HepG2 (cell line): ENCODE data around the gene SCYL1. TPM values are rescaled to one million over a fixed set of nuclear protein-coding genes. Genes with fewer than 3 reads are reported as not detected.

ENCODE experiments used
- ATAC-seq: fragments of 200-7000 bp; cut with Tn5 transposase; 3 replicates; pipeline ENCODE4 v1.9.1; 2020; ENCODE audit warnings: mild to moderate bottlenecking, moderate library complexity
- BruUV-seq: library from RNA; stranded (reverse); fragments of 400-500 nt; replicated peaks from 2 replicates; lab custom pipeline; 2021; lab: Mats Ljungman, UMichigan
- CTCF ChIA-PET: fragments of 300-600 bp; formaldehyde crosslinking; extraction: SDS; loops from one replicate; lab custom pipeline; 2021; ENCODE audit warnings: low total read pairs, inconsistent platforms, low intra/inter-chr PET ratio; lab: Yijun Ruan, JAX
- POLR2A ChIA-PET: fragments of 350-600 bp; sonication (Branson Sonifier 250); formaldehyde crosslinking; loops from one replicate; lab custom pipeline; 2020; ENCODE audit warnings: antibody characterized with exemption, inconsistent platforms; lab: Yijun Ruan, JAX
- DNase-seq: peaks from one replicate; pipeline ENCODE4 v3.0.0-alpha.2; 2015; ENCODE audit warnings: low spot score
- FAIRE-seq: peaks from 3 replicates; lab custom pipeline; 2011; peaks lifted over from hg19 to GRCh38; lab: Jason Lieb, UNC
- H2AFZ ChIP-seq: one replicate; pipeline ENCODE4 v1.6.1; 2011; ENCODE audit warnings: low read length, inconsistent platforms
- H3K27ac ChIP-seq: fragments of 300-600 bp; 3 replicates; pipeline ENCODE4 v1.8.0; 2011; ENCODE audit warnings: mixed run types, mild to moderate bottlenecking, mixed read lengths, low read length, inconsistent platforms; ENCODE audit not compliant: insufficient read depth; ENCODE audit errors: extremely low read length
- H3K27me3 ChIP-seq, 2 experiments: fragments of 200-600 bp in 1 of 2; 2 replicates in 1 of 2; 3 replicates in 1 of 2; pipeline versions ENCODE4 v1.6.0 to v1.8.0; 2011; ENCODE audit warnings: low read length in 2 of 2, mild to moderate bottlenecking in 2 of 2, moderate library complexity in 2 of 2, inconsistent platforms in 1 of 2; ENCODE audit not compliant: insufficient read depth in 2 of 2, control insufficient read depth in 1 of 2
- H3K36me3 ChIP-seq, 2 experiments: fragments of 200-600 bp in 1 of 2; replicated peaks in 1 of 2; 2 replicates in 1 of 2; 3 replicates in 1 of 2; pipeline versions ENCODE4 v1.5.1 to v1.8.0; 2011; ENCODE audit warnings: low read length in 2 of 2, inconsistent platforms in 1 of 2; ENCODE audit not compliant: insufficient read depth in 2 of 2, control insufficient read depth in 1 of 2
- H3K4me1 ChIP-seq: 2 replicates; pipeline ENCODE4 v1.5.1; 2012; ENCODE audit warnings: low read length, inconsistent platforms; ENCODE audit not compliant: insufficient read depth
- H3K4me2 ChIP-seq: 2 replicates; pipeline ENCODE4 v1.6.0; 2011; ENCODE audit warnings: low read depth, low read length, inconsistent platforms
- H3K4me3 ChIP-seq, 3 experiments: fragments of 200-600 bp in 1 of 3; sonication (generic), shearing (Covaris generic) in 1 of 3; replicated peaks in 1 of 3; 2 replicates each; pipeline ENCODE4 v1.5.1; 2011 to 2016; ENCODE audit warnings: low read length in 3 of 3, inconsistent platforms in 2 of 3, low read depth in 2 of 3, mild to moderate bottlenecking in 2 of 3, control low read depth in 1 of 3, mixed read lengths in 1 of 3; ENCODE audit not compliant: insufficient read depth in 1 of 3
- H3K79me2 ChIP-seq: one replicate; pipeline ENCODE4 v1.6.1; 2011; ENCODE audit warnings: low read length, inconsistent platforms; ENCODE audit not compliant: insufficient read depth
- H3K9ac ChIP-seq: 2 replicates; pipeline ENCODE4 v1.6.0; 2011; ENCODE audit warnings: mild to moderate bottlenecking, low read depth, low read length, inconsistent platforms; ENCODE audit not compliant: insufficient read depth
- H3K9me3 ChIP-seq: 2 replicates; pipeline ENCODE4 v1.5.1; 2012; ENCODE audit warnings: mild to moderate bottlenecking, low read length
- H4K20me1 ChIP-seq: 2 replicates; pipeline ENCODE4 v1.6.0; 2011; ENCODE audit warnings: inconsistent platforms, mild to moderate bottlenecking, low read length, moderate library complexity; ENCODE audit not compliant: insufficient read depth
- GLI4 ChIP-seq: sonication (generic); formaldehyde crosslinking; IDR thresholded peaks from 2 replicates; pipeline ENCODE4 v1.5.1; 2020; ENCODE audit warnings: missing genetic modification reagents, mild to moderate bottlenecking, moderate library complexity, borderline replicate concordance
- HMG20A ChIP-seq: IDR thresholded peaks from 2 replicates; pipeline ENCODE4 v1.6.1; 2016; ENCODE audit warnings: borderline replicate concordance
- MYNN ChIP-seq: sonication (generic); formaldehyde crosslinking; IDR thresholded peaks from 2 replicates; pipeline ENCODE4 v1.4.0; 2020; ENCODE audit warnings: mild to moderate bottlenecking, low read depth, missing genetic modification reagents
- SATB2 ChIP-seq: sonication (generic); formaldehyde crosslinking; IDR thresholded peaks from 2 replicates; pipeline ENCODE4 v1.5.0; 2020; ENCODE audit warnings: missing genetic modification reagents
- SMAD9 ChIP-seq: sonication (generic); formaldehyde crosslinking; IDR thresholded peaks from 2 replicates; pipeline ENCODE4 v1.5.1; 2020; ENCODE audit warnings: mild to moderate bottlenecking, missing genetic modification reagents
- SRY ChIP-seq: sonication (generic); formaldehyde crosslinking; IDR thresholded peaks from 2 replicates; pipeline ENCODE4 v1.8.0; 2022; ENCODE audit warnings: mild to moderate bottlenecking, missing genetic modification reagents
- ZNF333 ChIP-seq: sonication (generic); formaldehyde crosslinking; IDR thresholded peaks from 2 replicates; pipeline ENCODE4 v1.4.0; 2020; ENCODE audit warnings: mild to moderate bottlenecking, missing genetic modification reagents, borderline replicate concordance
- ZNF407 ChIP-seq: sonication (generic); formaldehyde crosslinking; IDR thresholded peaks from one replicate; pipeline ENCODE4 v1.5.1; 2020; ENCODE audit warnings: mild to moderate bottlenecking, missing genetic modification reagents; ENCODE audit errors: not compliant biosample characterization
- ZNF414 ChIP-seq: sonication (generic); formaldehyde crosslinking; IDR thresholded peaks from 2 replicates; pipeline ENCODE4 v1.5.0; 2020; ENCODE audit warnings: missing genetic modification reagents
- ZNF546 ChIP-seq: sonication (generic); formaldehyde crosslinking; conservative IDR thresholded peaks from 2 replicates; pipeline ENCODE4 v1.8.1; 2023; ENCODE audit warnings: mild to moderate bottlenecking, missing genetic modification reagents
- ZUFSP ChIP-seq: sonication (generic); formaldehyde crosslinking; IDR thresholded peaks from 2 replicates; pipeline ENCODE4 v1.9.0; 2021; ENCODE audit warnings: missing genetic modification reagents, mild to moderate bottlenecking, borderline replicate concordance
- WGBS: methylation state at CpG from one replicate; pipeline ENCODE4 v1.1.6; 2017; ENCODE audit warnings: low lambda C conversion rate; 5-methylcytosine and 5-hydroxymethylcytosine counted together
- in situ Hi-C: cut with HindIII; loops from 2 replicates; pipeline ENCODE4 v1.10.0; 2017; ENCODE audit warnings: low pct_unique_long_range_greater_than_20kb; ENCODE audit not compliant: extremely low pct_ligation_motif_present
- intact Hi-C: fragments of 100-400 bp; cut with micrococcal nuclease; formaldehyde crosslinking; loops from one replicate; pipeline ENCODE4 v1.10.0; 2022; ENCODE audit not compliant: unreplicated experiment
- polyA plus RNA-seq, 8 experiments: library from polyadenylated mRNA; depleted of rRNA in 3 of 8; stranded (reverse) in 7 of 8; unstranded in 1 of 8; fragments of >200 nt; fragmentation: Illumina TruSeq in 4 of 8; extraction: Trizol in 4 of 8; gene quantifications; 2 replicates each; pipeline versions ENCODE4 v1.2.1 to v1.2.3, GENCODE V29; 2011 to 2016; ENCODE audit warnings: low read depth in 4 of 8, missing spikeins in 1 of 8, mixed read lengths in 1 of 8; ENCODE audit not compliant: insufficient read depth in 1 of 8
- total RNA-seq, 5 experiments: library from RNA; depleted of rRNA; stranded (reverse); fragments of >200 nt; fragmentation: Illumina TruSeq; extraction: Trizol; gene quantifications; 2 replicates each; pipeline ENCODE4 v1.2.3, GENCODE V29; 2016; ENCODE audit warnings: low read depth in 1 of 5

Gene SCYL1
- total and polyA plus RNA-seq, 2 of the 13 experiments (the other 11 are each of a cell fraction or from before 2014, with no cell fraction given) = 65.9 to 103 TPM

- no peaks in the 10 kb centered on the region for H4K20me1 ChIP-seq
- ATAC-seq (peak; percentile 64), DNase-seq (peak; percentile 99), FAIRE-seq (peak; percentile 99)
- BruUV-seq = no TSS peak
- H3K36me3 ChIP-seq = no peaks in the 10 kb centered on the region
- H3K4me1 ChIP-seq = peaks cover 83% of the 10 kb centered on the region
- ChIA-PET CTCF (interaction anchor here (1.6 kb wide), 1 partner anchor 11 kb away, joined by 3 read pairs; the partner anchor contains the start of gene MALAT1), POLR2A (interaction anchor here (1.3 to 27.3 kb wide), 7 partner anchors 14 to 104 kb away, joined by 3 to 1590 read pairs (median 94); partner anchors contain the start of genes MALAT1 and NEAT1)
- intact Hi-C loops = loop anchor here (1.0 kb wide), 1 partner anchor 10 kb away; no protein-coding TSS in a partner anchor
- H3K27ac ChIP-seq = peak overlapping the region; percentile 88
- WGBS = 3% methylated on average over 6 of the region's 17 CpGs
- H3K4me2 ChIP-seq = peak overlapping the region; percentile 91
- H3K4me3 ChIP-seq = peak overlapping the region; percentile 41 to 72 (median 56)
- peak overlapping the region; percentile 89 for H3K9ac ChIP-seq
- in situ Hi-C loops = no loop called here
- H3K27me3 ChIP-seq = no peaks in the 10 kb centered on the region
- H3K79me2 ChIP-seq = no peaks in the 10 kb centered on the region
- H3K9me3 ChIP-seq = no peaks in the 10 kb centered on the region
- H2AFZ ChIP-seq = no peak overlapping the region
- no peak for TF ChIP-seq ZNF546 (CRISPR knock-in tag)
- peak; percentile 53 for TF ChIP-seq ZNF407 (CRISPR knock-in tag)
- TF ChIP-seq GLI4 = peak; percentile 70; the same call in 1 of the 2 replicates
- TF ChIP-seq SRY = no peak
- no peak for TF ChIP-seq ZUFSP (CRISPR knock-in tag)
- TF ChIP-seq SMAD9 (CRISPR knock-in tag) = 0 out of 2 replicates have a peak, but pooled peaks have one; percentile 62
- TF ChIP-seq SATB2 = no peak
- no peak for TF ChIP-seq ZNF333 (CRISPR knock-in tag)
- TF ChIP-seq ZNF414 = peak; percentile 38; the same call in 1 of the 2 replicates
- TF ChIP-seq MYNN (CRISPR knock-in tag) = peak; percentile 91; the same call in 1 of the 2 replicates
- no peak for TF ChIP-seq HMG20A (CRISPR knock-in tag)
Observed at GRCh38 chr11:65487467-65488272, 37.2 kb upstream of the SCYL1 start.
